ENCODE results near the gene ANTXRL.
"Not testable (repeated sequence)": the region's sequence is repeated elsewhere in the genome, so short reads cannot be mapped to it uniquely, and the experiment has no call there.

Gene ANTXRL

GRCh38 chr10:46328853-46329689, 42.3 kb downstream of the ANTXRL start:
- no peak for FAIRE-seq
- DNase-seq (ENCODE audit: insufficient read length, low spot score): no peak
- TF ChIP-seq POLR2AphosphoS5 (IDR thresholded peaks at IDR 0.05; ENCODE audit: low read depth, low read length) (no peak), PAX5 (IDR thresholded peaks at IDR 0.05; ENCODE audit: insufficient read depth, low read length, severe bottlenecking) (no peak), TAF1 (IDR thresholded peaks at IDR 0.05; ENCODE audit: low read depth, low read length) (no peak), POU2F2 (IDR thresholded peaks at IDR 0.05; ENCODE audit: low read depth, low read length) (no peak), SPI1 (IDR thresholded peaks at IDR 0.05; ENCODE audit: low read depth, low read length) (no peak), POLR2A (IDR thresholded peaks at IDR 0.05; ENCODE audit: low read depth, low read length) (no peak)

- no peak for TF ChIP-seq POLR2AphosphoS5 (IDR thresholded peaks at IDR 0.05; ENCODE audit: low read depth, low read length)
- no peak for TF ChIP-seq SPI1 (IDR thresholded peaks at IDR 0.05; ENCODE audit: low read depth, low read length)
- no peak for TF ChIP-seq TAF1 (IDR thresholded peaks at IDR 0.05; ENCODE audit: low read depth, low read length)
- no peak for TF ChIP-seq POLR2A (IDR thresholded peaks at IDR 0.05; ENCODE audit: low read depth, low read length)
- no peak for TF ChIP-seq PAX5 (IDR thresholded peaks at IDR 0.05; ENCODE audit: insufficient read depth, low read length, severe bottlenecking)
- no peak for TF ChIP-seq POU2F2 (IDR thresholded peaks at IDR 0.05; ENCODE audit: low read depth, low read length)
- no peak for FAIRE-seq
- no peak for DNase-seq (ENCODE audit: insufficient read length, low spot score)
Observed at GRCh38 chr10:46329690-46330016, 42.9 kb downstream of the ANTXRL start.

- no peak for DNase-seq (ENCODE audit: insufficient read length, low spot score)
- TF ChIP-seq SPI1 (IDR thresholded peaks at IDR 0.05; ENCODE audit: low read depth, low read length) (no peak), POU2F2 (IDR thresholded peaks at IDR 0.05; ENCODE audit: low read depth, low read length) (no peak), PAX5 (IDR thresholded peaks at IDR 0.05; ENCODE audit: insufficient read depth, low read length, severe bottlenecking) (no peak), TAF1 (IDR thresholded peaks at IDR 0.05; ENCODE audit: low read depth, low read length) (no peak), POLR2AphosphoS5 (IDR thresholded peaks at IDR 0.05; ENCODE audit: low read depth, low read length) (no peak), POLR2A (IDR thresholded peaks at IDR 0.05; ENCODE audit: low read depth, low read length) (no peak)
- no peak for FAIRE-seq
Observed at GRCh38 chr10:46330894-46331293, 44.1 kb downstream of the ANTXRL start.

- not testable (repeated sequence) for DNase-seq (ENCODE audit: insufficient read length, low spot score); FAIRE-seq
Observed at GRCh38 chr10:46365484-46365883, 78.7 kb downstream of the ANTXRL start.

GRCh38 chr10:46367209-46367608, 80.4 kb downstream of the ANTXRL start:
- FAIRE-seq; DNase-seq (ENCODE audit: insufficient read length, low spot score): not testable (repeated sequence)

- not testable (repeated sequence) for FAIRE-seq; DNase-seq (ENCODE audit: insufficient read length, low spot score)
Observed at GRCh38 chr10:46367666-46368240, 81.0 kb downstream of the ANTXRL start.

GRCh38 chr10:46368956-46369355, 82.2 kb downstream of the ANTXRL start:
- not testable (repeated sequence) for FAIRE-seq; DNase-seq (ENCODE audit: insufficient read length, low spot score)

- not testable (repeated sequence) for FAIRE-seq; DNase-seq (ENCODE audit: insufficient read length, low spot score)
Observed at GRCh38 chr10:46374410-46374809, 87.6 kb downstream of the ANTXRL start.

- not testable (repeated sequence) for FAIRE-seq; DNase-seq (ENCODE audit: insufficient read length, low spot score)
Observed at GRCh38 chr10:46375406-46375805, 88.6 kb downstream of the ANTXRL start, which contains the start of gene ANXA8L1. Gene ANXA8L1, plus strand, starts transcription at chr10:46375776. Its CDS starts 76 bp downstream, at chr10:46375852.

GRCh38 chr10:46377022-46377421, 90.2 kb downstream of the ANTXRL start:
- not testable (repeated sequence) for DNase-seq (ENCODE audit: insufficient read length, low spot score)

GRCh38 chr10:46377651-46378050, 90.9 kb downstream of the ANTXRL start:
- FAIRE-seq; DNase-seq (ENCODE audit: insufficient read length, low spot score): not testable (repeated sequence)

More at GRCh38 chr10:46377022-46377421, 90.2 kb downstream of the ANTXRL start:
- FAIRE-seq: not testable (repeated sequence)

- FAIRE-seq; DNase-seq (ENCODE audit: insufficient read length, low spot score): not testable (repeated sequence)
Observed at GRCh38 chr10:46378108-46378507, 91.3 kb downstream of the ANTXRL start.

- DNase-seq (ENCODE audit: insufficient read length, low spot score); FAIRE-seq: not testable (repeated sequence)
Observed at GRCh38 chr10:46379233-46379848, 92.5 kb downstream of the ANTXRL start.
